Activated CD4-positive, alpha-beta T cell treated with anti-CD3 and anti-CD28 coated beads for 36 hours (primary cell): Measurements from ENCODE around the gene LRRIQ4. TPM values are rescaled to one million over a fixed set of nuclear protein-coding genes. Genes with fewer than 3 reads are reported as not detected.

Experiments
- ATAC-seq: fragments of 200-7000 bp; cut with Tn5 transposase; one replicate; pipeline ENCODE4 v1.10.0; 2021; ENCODE audit warnings: mild to moderate bottlenecking, moderate library complexity
- CTCF ChIA-PET: fragments of 350-600 bp; sonication (Branson Sonifier 250); formaldehyde crosslinking; loops from one replicate; lab custom pipeline; 2021; ENCODE audit warnings: antibody characterized with exemption; lab: Charles Lee
- POLR2A ChIA-PET: fragments of 350-600 bp; sonication (Branson Sonifier 250); formaldehyde crosslinking; loops from one replicate; lab custom pipeline; 2021; ENCODE audit warnings: antibody characterized with exemption, inconsistent platforms; lab: Charles Lee
- DNase-seq: peaks from one replicate; pipeline ENCODE4 v3.0.0-alpha.2; 2020
- H3K27ac Mint-ChIP-seq: one replicate; pipeline ENCODE4 v1.8.0; 2021; ENCODE audit warnings: mixed read lengths
- H3K27me3 Mint-ChIP-seq: one replicate; pipeline ENCODE4 v1.8.0; 2021; ENCODE audit warnings: mixed read lengths
- H3K36me3 Mint-ChIP-seq: one replicate; pipeline ENCODE4 v1.8.0; 2021; ENCODE audit warnings: low read depth, mixed read lengths
- H3K4me1 Mint-ChIP-seq: one replicate; pipeline ENCODE4 v1.8.0; 2021; ENCODE audit warnings: mixed read lengths
- H3K4me3 Mint-ChIP-seq: one replicate; pipeline ENCODE4 v1.8.0; 2021; ENCODE audit warnings: mild to moderate bottlenecking, moderate library complexity, mixed read lengths
- H3K9me3 Mint-ChIP-seq: one replicate; pipeline ENCODE4 v1.8.0; 2021; ENCODE audit warnings: low read depth, mixed read lengths
- intact Hi-C, 2 experiments: fragments of 100-400 bp; cut with DNase I in 1 of 2; cut with micrococcal nuclease in 1 of 2; formaldehyde crosslinking; loops; one replicate each; pipeline versions ENCODE4 v1.14.2 to v1.15.1; 2022 to 2024; cut with DNase I, micrococcal nuclease
- total RNA-seq, 2 experiments: library from RNA; stranded (reverse); gene quantifications; one replicate each; pipeline ENCODE4 v1.2.3, GENCODE V29; 2021

LRRIQ4 gene
- total RNA-seq, 2 experiments from 2014 or later = 0.09 to 0.12 TPM

DNA sequence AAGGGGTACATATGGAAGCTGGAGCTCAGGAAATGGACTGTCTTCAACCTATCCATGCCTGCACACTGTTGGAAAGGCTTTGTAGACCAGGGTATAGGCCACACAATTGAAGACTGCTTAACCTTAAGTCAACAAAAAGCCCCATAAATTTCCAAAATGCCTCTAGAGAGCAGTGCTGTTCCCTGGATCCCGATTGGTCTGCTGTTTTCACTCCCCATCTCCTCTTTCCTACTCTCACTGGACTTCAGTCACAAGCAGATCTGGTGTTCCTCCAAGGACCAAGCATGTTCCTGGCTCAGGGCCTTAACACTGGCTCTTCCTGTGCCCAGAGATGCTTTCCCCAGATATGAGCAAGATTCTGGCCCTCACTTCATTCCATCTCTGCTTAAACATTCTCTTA is 22.9 kb downstream of the LRRIQ4 start:
- H3K9me3 Mint-ChIP-seq = no peaks in the 10 kb centered on the region
- CTCF ChIA-PET = no interaction called here
- POLR2A ChIA-PET = no interaction called here

DNA sequence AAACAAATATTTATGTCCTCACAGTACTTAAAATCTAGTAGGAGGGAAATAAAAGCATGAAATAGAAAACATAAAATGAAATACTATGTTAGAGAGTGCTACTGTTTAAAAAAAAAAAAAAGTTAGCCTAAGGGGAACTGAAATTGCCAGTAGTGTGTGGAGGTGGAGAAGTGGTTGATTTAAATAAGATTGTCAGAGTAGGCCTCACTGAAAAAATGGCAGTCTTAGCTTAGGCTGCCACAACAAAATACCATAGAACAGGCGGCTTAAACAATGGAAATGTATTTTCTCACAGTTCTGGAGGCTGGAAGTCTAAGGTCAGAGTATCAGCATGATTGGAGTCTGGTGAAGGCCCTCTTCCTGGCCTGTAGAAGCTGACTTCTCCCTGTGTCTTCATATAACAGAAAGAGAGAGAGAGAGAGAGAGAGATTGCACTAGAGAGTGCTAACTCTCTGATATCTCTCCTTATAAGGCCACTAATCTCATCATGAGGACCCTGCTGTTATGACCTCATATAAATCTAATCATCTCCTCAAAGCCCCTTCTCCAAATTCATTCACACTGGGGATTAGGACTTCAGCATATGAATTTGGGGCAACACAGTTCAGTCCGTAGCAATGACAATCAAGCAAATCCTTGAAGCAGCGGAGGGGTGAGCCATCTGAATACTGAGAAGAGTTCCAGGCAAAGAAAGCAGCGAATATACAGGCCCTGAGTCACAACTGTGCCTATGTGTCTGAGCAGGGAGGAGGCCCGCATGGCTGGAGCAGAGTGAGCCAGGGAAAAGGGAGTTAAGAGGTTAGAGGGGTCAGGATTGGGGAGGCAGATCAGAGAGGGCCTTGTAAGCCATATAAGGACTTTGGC is 23.6 kb downstream of the LRRIQ4 start:
- intact Hi-C loops = no loop called here
- H3K27ac Mint-ChIP-seq = no peak overlapping the region
- DNase-seq (no peak), ATAC-seq (no peak)
- no peak overlapping the region for H3K4me3 Mint-ChIP-seq
- peaks cover 4% of the 10 kb centered on the region for H3K27me3 Mint-ChIP-seq
- H3K36me3 Mint-ChIP-seq = no peaks in the 10 kb centered on the region
- H3K9me3 Mint-ChIP-seq = no peaks in the 10 kb centered on the region
- H3K4me1 Mint-ChIP-seq = no peaks in the 10 kb centered on the region
- POLR2A ChIA-PET = no interaction called here
- CTCF ChIA-PET = no interaction called here

More for the DNA sequence above, 22.9 kb downstream of the LRRIQ4 start:
- Mint-ChIP-seq H3K27ac (no peak overlapping the region), H3K4me3 (no peak overlapping the region), H3K27me3 (peaks cover 4% of the 10 kb centered on the region), H3K36me3 (no peaks in the 10 kb centered on the region), H3K4me1 (no peaks in the 10 kb centered on the region)
- DNase-seq (no peak), ATAC-seq (no peak)
- intact Hi-C loops = no loop called here

GRCh38 chr3:169836942-169837275 is 24.2 kb downstream of the LRRIQ4 start:
- intact Hi-C loops = no loop called here
- ChIA-PET POLR2A (no interaction called here), CTCF (no interaction called here)
- H3K4me1 Mint-ChIP-seq = no peaks in the 10 kb centered on the region
- DNase-seq (no peak), ATAC-seq (no peak)
- H3K36me3 Mint-ChIP-seq = no peaks in the 10 kb centered on the region
- peaks cover 4% of the 10 kb centered on the region for H3K27me3 Mint-ChIP-seq
- no peak overlapping the region for H3K4me3 Mint-ChIP-seq
- no peaks in the 10 kb centered on the region for H3K9me3 Mint-ChIP-seq
- no peak overlapping the region for H3K27ac Mint-ChIP-seq

DNA sequence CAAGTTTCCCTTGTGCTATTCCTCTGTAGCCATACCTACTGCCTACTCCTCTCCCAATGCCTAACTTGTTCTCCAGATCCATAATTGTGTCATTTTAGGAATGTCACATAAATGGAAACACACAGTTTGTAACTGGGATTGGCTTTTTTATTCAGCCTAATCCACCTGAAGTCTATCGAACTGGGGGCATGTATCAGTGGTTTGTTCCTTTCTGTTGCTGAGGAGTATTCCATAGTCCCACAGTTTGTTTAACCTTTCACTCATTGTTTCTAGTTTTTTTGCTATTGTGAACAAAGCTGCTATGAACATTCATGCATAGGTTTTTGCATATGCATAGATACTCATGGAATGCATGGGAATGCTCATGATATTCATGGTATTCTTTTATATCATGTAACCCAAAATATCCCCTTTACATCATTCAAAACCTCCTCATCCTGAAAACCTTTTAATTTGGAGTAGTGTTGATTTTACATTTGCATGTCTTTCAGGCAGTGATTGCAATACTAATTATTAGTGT is 25.9 kb downstream of the LRRIQ4 start:
- no peak for DNase-seq
- no peaks in the 10 kb centered on the region for H3K9me3 Mint-ChIP-seq
- H3K27me3 Mint-ChIP-seq = peaks cover 5% of the 10 kb centered on the region
- no peak overlapping the region for H3K27ac Mint-ChIP-seq
- CTCF ChIA-PET = interaction anchor here (1.9 kb wide), 1 partner anchor 27 kb away, joined by 7 read pairs; no protein-coding TSS in a partner anchor
- no peaks in the 10 kb centered on the region for H3K4me1 Mint-ChIP-seq
- no peak for ATAC-seq
- intact Hi-C loops = no loop called here
- no peaks in the 10 kb centered on the region for H3K36me3 Mint-ChIP-seq
- POLR2A ChIA-PET = interaction anchor here (0.8 kb wide), 1 partner anchor 16 kb away, joined by 3 read pairs; no protein-coding TSS in a partner anchor
- no peak overlapping the region for H3K4me3 Mint-ChIP-seq

DNA sequence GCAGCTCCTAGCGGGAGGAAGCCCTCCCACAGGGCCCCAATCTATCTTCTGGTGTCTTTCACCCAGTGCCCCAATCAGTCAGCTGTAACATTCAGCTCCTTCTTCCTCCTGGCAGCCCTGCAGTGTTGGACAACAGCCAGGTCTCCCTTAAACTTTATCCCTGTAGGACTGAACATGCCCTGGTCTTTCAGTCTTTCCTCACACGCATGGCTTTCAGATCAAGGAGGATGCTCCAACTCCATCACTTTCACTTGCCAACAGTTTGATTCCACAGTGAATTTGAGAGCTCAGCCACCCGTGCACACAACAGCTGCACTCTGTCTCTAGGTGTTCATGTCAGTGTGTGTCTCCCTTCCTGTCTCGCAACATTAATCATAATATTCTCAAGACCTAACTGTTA is 28.5 kb downstream of the LRRIQ4 start:
- intact Hi-C loops = no loop called here
- no peaks in the 10 kb centered on the region for H3K9me3 Mint-ChIP-seq
- no peaks in the 10 kb centered on the region for H3K36me3 Mint-ChIP-seq
- ATAC-seq (no peak), DNase-seq (no peak)
- POLR2A ChIA-PET = no interaction called here
- H3K27me3 Mint-ChIP-seq = peaks cover 5% of the 10 kb centered on the region
- no peak overlapping the region for H3K4me3 Mint-ChIP-seq
- no peaks in the 10 kb centered on the region for H3K4me1 Mint-ChIP-seq
- H3K27ac Mint-ChIP-seq = no peak overlapping the region
- CTCF ChIA-PET = no interaction called here

DNA sequence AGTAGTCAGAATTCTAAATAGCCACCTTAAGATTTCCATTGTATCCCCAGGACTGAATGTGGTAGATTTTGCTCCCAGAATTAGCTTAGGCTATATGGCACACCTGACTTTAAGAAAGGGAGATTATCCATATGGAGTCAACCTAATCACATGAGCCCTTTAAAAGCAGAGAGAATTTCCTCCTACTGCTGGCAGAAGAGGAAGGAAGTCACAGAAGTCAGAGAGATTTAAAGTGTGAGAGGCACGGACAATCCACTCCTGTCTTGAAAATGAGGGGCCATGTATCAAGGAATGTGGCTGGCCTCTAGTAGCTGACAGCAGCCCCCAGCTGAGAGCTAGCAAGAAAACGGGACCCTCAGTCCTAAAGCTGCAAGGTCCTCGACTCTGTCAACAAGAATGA is 30.3 kb downstream of the LRRIQ4 start:
- POLR2A ChIA-PET = no interaction called here
- intact Hi-C loops = no loop called here
- Mint-ChIP-seq H3K36me3 (no peaks in the 10 kb centered on the region), H3K27ac (no peak overlapping the region), H3K27me3 (peaks cover 4% of the 10 kb centered on the region), H3K9me3 (no peaks in the 10 kb centered on the region), H3K4me3 (no peak overlapping the region), H3K4me1 (no peaks in the 10 kb centered on the region)
- DNase-seq (no peak), ATAC-seq (no peak)
- CTCF ChIA-PET = interaction anchor here (0.8 to 0.9 kb wide), 2 partner anchors 20 to 32 kb away, joined by 3 to 5 read pairs; no protein-coding TSS in a partner anchor

- Mint-ChIP-seq H3K27ac (no peak overlapping the region), H3K4me3 (no peak overlapping the region), H3K36me3 (no peaks in the 10 kb centered on the region), H3K4me1 (no peaks in the 10 kb centered on the region), H3K27me3 (peaks cover 4% of the 10 kb centered on the region), H3K9me3 (no peaks in the 10 kb centered on the region)
- ChIA-PET CTCF (interaction anchor here (1.1 kb wide), 1 partner anchor 15 kb away, joined by 4 read pairs; no protein-coding TSS in a partner anchor), POLR2A (no interaction called here)
- intact Hi-C loops = no loop called here
- DNase-seq = no peak
- ATAC-seq = no peak
These were observed 34.0 kb downstream of the LRRIQ4 start for GRCh38 chr3:169846458-169847193.

DNA sequence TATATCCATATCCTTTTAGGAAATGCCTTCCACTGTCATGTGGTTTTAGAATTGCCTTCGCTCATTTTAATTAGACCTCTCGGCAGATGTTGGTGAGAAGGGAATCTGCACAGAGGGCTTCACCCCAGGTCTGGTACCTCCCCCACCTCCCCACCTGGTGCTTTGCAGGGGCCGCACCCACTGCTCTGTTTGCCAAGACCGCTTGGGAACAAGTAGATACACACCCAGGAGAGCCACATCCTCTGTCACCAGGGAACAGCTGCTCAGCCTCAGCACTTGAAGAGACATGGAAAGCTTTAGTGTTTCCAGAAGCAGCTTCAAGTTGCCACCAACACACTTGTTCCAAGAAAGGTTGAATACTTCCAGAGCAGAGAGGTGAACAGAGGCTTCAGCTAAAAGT is 35.2 kb downstream of the LRRIQ4 start:
- Mint-ChIP-seq H3K36me3 (no peaks in the 10 kb centered on the region), H3K4me1 (no peaks in the 10 kb centered on the region), H3K4me3 (no peak overlapping the region), H3K9me3 (no peaks in the 10 kb centered on the region), H3K27ac (no peak overlapping the region), H3K27me3 (peaks cover 4% of the 10 kb centered on the region)
- intact Hi-C loops = no loop called here
- DNase-seq (no peak), ATAC-seq (no peak)
- ChIA-PET POLR2A (no interaction called here), CTCF (no interaction called here)

- H3K9me3 Mint-ChIP-seq = no peaks in the 10 kb centered on the region
- H3K4me3 Mint-ChIP-seq = no peak overlapping the region
- H3K36me3 Mint-ChIP-seq = no peaks in the 10 kb centered on the region
- CTCF ChIA-PET = no interaction called here
- no peaks in the 10 kb centered on the region for H3K4me1 Mint-ChIP-seq
- intact Hi-C loops = no loop called here
- H3K27ac Mint-ChIP-seq = no peak overlapping the region
- no peak for DNase-seq
- POLR2A ChIA-PET = no interaction called here
- peaks cover 2% of the 10 kb centered on the region for H3K27me3 Mint-ChIP-seq
- no peak for ATAC-seq
These were observed 36.1 kb downstream of the LRRIQ4 start for GRCh38 chr3:169848741-169849140.

DNA sequence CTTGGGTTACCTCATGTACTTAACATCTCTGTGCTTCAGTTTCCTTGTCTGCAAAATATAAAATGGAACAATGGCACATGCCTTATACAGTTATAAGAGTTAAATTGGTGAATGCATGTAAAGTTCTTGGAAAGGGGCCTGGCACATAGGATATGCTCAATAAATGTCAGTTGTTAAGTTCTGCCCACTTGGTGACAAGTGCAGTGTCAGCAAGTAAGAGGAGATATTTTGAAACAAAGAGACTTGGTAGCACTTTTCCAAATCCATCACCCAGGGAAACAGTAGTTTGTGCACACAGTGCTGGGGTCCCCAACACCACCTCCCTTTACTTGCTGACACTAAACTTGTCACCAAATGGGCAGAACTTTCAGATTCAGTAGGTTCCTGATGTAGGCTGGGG is 37.9 kb downstream of the LRRIQ4 start:
- H3K9me3 Mint-ChIP-seq = no peaks in the 10 kb centered on the region
- H3K27me3 Mint-ChIP-seq = peaks cover 2% of the 10 kb centered on the region
- H3K4me1 Mint-ChIP-seq = no peaks in the 10 kb centered on the region
- DNase-seq (no peak), ATAC-seq (no peak)
- no peaks in the 10 kb centered on the region for H3K36me3 Mint-ChIP-seq
- intact Hi-C loops = no loop called here
- no peak overlapping the region for H3K27ac Mint-ChIP-seq
- H3K4me3 Mint-ChIP-seq = no peak overlapping the region
- CTCF ChIA-PET = no interaction called here
- POLR2A ChIA-PET = no interaction called here

DNA sequence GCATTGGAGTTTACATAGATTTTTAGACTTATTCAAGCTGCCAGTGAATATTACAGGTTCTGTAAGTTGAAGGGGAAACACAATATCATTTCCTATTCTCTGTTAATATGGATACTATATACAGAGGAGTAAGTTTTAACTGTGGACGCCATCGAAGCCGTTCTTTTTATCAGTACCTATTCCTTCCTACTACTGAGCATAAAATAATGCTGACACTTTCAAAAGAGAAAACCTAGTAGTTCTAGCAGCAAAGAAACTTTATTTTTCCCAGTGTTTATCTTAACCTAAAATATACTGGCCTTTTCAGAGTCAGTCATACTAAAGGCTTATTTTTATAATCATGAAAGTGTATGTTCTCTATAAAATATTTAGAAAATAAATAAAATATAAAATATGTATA is 42.8 kb downstream of the LRRIQ4 start:
- no peaks in the 10 kb centered on the region for H3K36me3 Mint-ChIP-seq
- DNase-seq = no peak
- no peak overlapping the region for H3K4me3 Mint-ChIP-seq
- no peaks in the 10 kb centered on the region for H3K4me1 Mint-ChIP-seq
- peaks cover 9% of the 10 kb centered on the region for H3K27me3 Mint-ChIP-seq
- no peak overlapping the region for H3K27ac Mint-ChIP-seq
- H3K9me3 Mint-ChIP-seq = no peaks in the 10 kb centered on the region
- POLR2A ChIA-PET = no interaction called here
- no peak for ATAC-seq
- CTCF ChIA-PET = no interaction called here
- intact Hi-C loops = no loop called here
